ENCODE measurements around the gene MARCKS. TPM values are rescaled to one million over a fixed set of nuclear protein-coding genes. Genes with fewer than 3 reads are reported as not detected.
"Not testable (repeated sequence)": the region's sequence is repeated elsewhere in the genome, so short reads cannot be mapped to it uniquely, and the experiment has no call there.

Gene MARCKS
- total RNA-seq, 1 experiment from 2014 or later: 55.4 TPM

GRCh38 chr6:113907102-113907815 is 50.1 kb downstream of the MARCKS start:
- in situ Hi-C loops (cut with HindIII; ENCODE audit: low pct_unique_long_range_greater_than_20kb, low sequenced_read_pairs): no loop called here
- DNase-seq (ENCODE audit: low read depth, low spot score): peak; percentile 19

GRCh38 chr6:113908801-113909200 is 51.7 kb downstream of the MARCKS start:
- in situ Hi-C loops (cut with HindIII; ENCODE audit: low pct_unique_long_range_greater_than_20kb, low sequenced_read_pairs): no loop called here
- no peak for DNase-seq (ENCODE audit: low read depth, low spot score)

- in situ Hi-C loops (cut with HindIII; ENCODE audit: low pct_unique_long_range_greater_than_20kb, low sequenced_read_pairs): no loop called here
- peak; percentile 66 for DNase-seq (ENCODE audit: low read depth, low spot score)
These were observed 52.2 kb downstream of the MARCKS start for GRCh38 chr6:113909224-113909856.

GRCh38 chr6:113910285-113910684 is 53.1 kb downstream of the MARCKS start:
- in situ Hi-C loops (cut with HindIII; ENCODE audit: low pct_unique_long_range_greater_than_20kb, low sequenced_read_pairs); DNase-seq (ENCODE audit: low read depth, low spot score): not testable (repeated sequence)

Other genes with a start within 250 kb of the MARCKS start
- gene HDAC2, start 113.8 kb downstream of the MARCKS start, total RNA-seq (2014; rRNA removed; shearing (Covaris generic)): 53.3 and 66.0 TPM in 2 replicates

Data from SK-MEL-5 (cell line).